Ectodermal cell (in vitro differentiated cells): Measurements from ENCODE around the gene UST.

Source experiments
- H3K27ac ChIP-seq: 2 replicates; pipeline ENCODE4 v1.7.0; 2013; ENCODE audit warnings: mild to moderate bottlenecking, low read depth, low read length; ENCODE audit not compliant: insufficient read depth, poor library complexity, severe bottlenecking
- H3K27me3 ChIP-seq: 2 replicates; pipeline ENCODE4 v1.7.0; 2013; ENCODE audit warnings: mild to moderate bottlenecking, low read length; ENCODE audit not compliant: insufficient read depth, control insufficient read depth, poor library complexity, severe bottlenecking
- H3K36me3 ChIP-seq: one replicate; pipeline ENCODE4 v1.7.0; 2013; ENCODE audit warnings: low read length; ENCODE audit not compliant: control insufficient read depth, insufficient read depth
- H3K4me1 ChIP-seq: one replicate; pipeline ENCODE4 v1.7.0; 2013; ENCODE audit warnings: low read length; ENCODE audit not compliant: control insufficient read depth, insufficient read depth
- H3K4me3 ChIP-seq: 2 replicates; pipeline ENCODE4 v1.7.0; 2013; ENCODE audit warnings: low read depth, low read length, control low read depth; ENCODE audit not compliant: insufficient read depth
- H3K9me3 ChIP-seq: 2 replicates; pipeline ENCODE4 v1.7.0; 2013; ENCODE audit warnings: mild to moderate bottlenecking, low read length, moderate library complexity; ENCODE audit not compliant: control insufficient read depth
- WGBS, 2 experiments: methylation state at CpG; one replicate each; pipeline ENCODE4 v1.1.7; 2013; ENCODE audit warnings: missing lambda C conversion rate in 2 of 2; 5-methylcytosine and 5-hydroxymethylcytosine counted together

Gene UST

GRCh38 chr6:148709577-148709976, 37.3 kb upstream of the UST start:
- H3K4me1 ChIP-seq = no peaks in the 10 kb centered on the region
- WGBS, 2 experiments = 87 to 94% methylated on average over 1 of the region's 1 CpG
- no peaks in the 10 kb centered on the region for H3K9me3 ChIP-seq
- H3K36me3 ChIP-seq = no peaks in the 10 kb centered on the region
- H3K4me3 ChIP-seq = no peak overlapping the region
- no peak overlapping the region for H3K27ac ChIP-seq
- H3K27me3 ChIP-seq = no peaks in the 10 kb centered on the region

- no peaks in the 10 kb centered on the region for H3K27me3 ChIP-seq
- H3K36me3 ChIP-seq = no peaks in the 10 kb centered on the region
- H3K4me3 ChIP-seq = no peak overlapping the region
- H3K9me3 ChIP-seq = no peaks in the 10 kb centered on the region
- H3K27ac ChIP-seq = no peak overlapping the region
- no peaks in the 10 kb centered on the region for H3K4me1 ChIP-seq
- WGBS, 2 experiments = 68 to 100% methylated on average over 2 to 4 of the region's 5 CpGs
Observed at GRCh38 chr6:148711833-148712654, 34.8 kb upstream of the UST start.

GRCh38 chr6:148713033-148713738, 33.6 kb upstream of the UST start:
- H3K9me3 ChIP-seq = no peaks in the 10 kb centered on the region
- H3K27me3 ChIP-seq = no peaks in the 10 kb centered on the region
- no peaks in the 10 kb centered on the region for H3K4me1 ChIP-seq
- no peaks in the 10 kb centered on the region for H3K36me3 ChIP-seq
- H3K27ac ChIP-seq = no peak overlapping the region
- WGBS, 2 experiments = 100% methylated on average over 1 of the region's 1 CpG; no CpG with 5 or more reads in 1 of the 2 experiments
- H3K4me3 ChIP-seq = no peak overlapping the region

GRCh38 chr6:148713921-148714320, 32.9 kb upstream of the UST start:
- Histone ChIP-seq H3K27ac (no peak overlapping the region), H3K4me3 (no peak overlapping the region), H3K9me3 (no peaks in the 10 kb centered on the region), H3K36me3 (no peaks in the 10 kb centered on the region), H3K4me1 (no peaks in the 10 kb centered on the region), H3K27me3 (no peaks in the 10 kb centered on the region)
- 85 to 93% methylated on average over 1 of the region's 1 CpG for WGBS, 2 experiments

- Histone ChIP-seq H3K4me3 (no peak overlapping the region), H3K4me1 (no peaks in the 10 kb centered on the region), H3K27ac (no peak overlapping the region), H3K36me3 (no peaks in the 10 kb centered on the region), H3K27me3 (no peaks in the 10 kb centered on the region), H3K9me3 (no peaks in the 10 kb centered on the region)
- WGBS, 2 experiments = 100% methylated on average over 1 of the region's 1 CpG; no CpG with 5 or more reads in 1 of the 2 experiments
Observed at GRCh38 chr6:148716811-148717210, 30.0 kb upstream of the UST start.

- WGBS, 2 experiments = 88 to 90% methylated on average over 2 of the region's 3 CpGs
Observed at GRCh38 chr6:148720406-148720805, 26.4 kb upstream of the UST start.

GRCh38 chr6:148720897-148721296, 25.9 kb upstream of the UST start:
- no peaks in the 10 kb centered on the region for H3K4me1 ChIP-seq
- no peaks in the 10 kb centered on the region for H3K36me3 ChIP-seq
- no peaks in the 10 kb centered on the region for H3K27me3 ChIP-seq
- no peak overlapping the region for H3K4me3 ChIP-seq
- H3K9me3 ChIP-seq = no peaks in the 10 kb centered on the region
- H3K27ac ChIP-seq = no peak overlapping the region
- 92 to 95% methylated on average over 2 of the region's 2 CpGs for WGBS, 2 experiments

More at GRCh38 chr6:148720406-148720805, 26.4 kb upstream of the UST start:
- H3K4me3 ChIP-seq = no peak overlapping the region
- no peaks in the 10 kb centered on the region for H3K4me1 ChIP-seq
- no peaks in the 10 kb centered on the region for H3K9me3 ChIP-seq
- H3K36me3 ChIP-seq = no peaks in the 10 kb centered on the region
- no peak overlapping the region for H3K27ac ChIP-seq
- no peaks in the 10 kb centered on the region for H3K27me3 ChIP-seq

GRCh38 chr6:148723484-148723883, 23.3 kb upstream of the UST start:
- Histone ChIP-seq H3K27ac (no peak overlapping the region), H3K4me3 (no peak overlapping the region), H3K36me3 (no peaks in the 10 kb centered on the region), H3K4me1 (no peaks in the 10 kb centered on the region), H3K27me3 (no peaks in the 10 kb centered on the region), H3K9me3 (peaks cover 2% of the 10 kb centered on the region)
- 82 to 93% methylated on average over 1 of the region's 1 CpG for WGBS, 2 experiments

- H3K27ac ChIP-seq = no peak overlapping the region
- no peaks in the 10 kb centered on the region for H3K36me3 ChIP-seq
- H3K4me3 ChIP-seq = no peak overlapping the region
- H3K27me3 ChIP-seq = no peaks in the 10 kb centered on the region
- H3K9me3 ChIP-seq = peaks cover 2% of the 10 kb centered on the region
- no peaks in the 10 kb centered on the region for H3K4me1 ChIP-seq
Observed at GRCh38 chr6:148724428-148724827, 22.4 kb upstream of the UST start.

GRCh38 chr6:148727104-148727503, 19.7 kb upstream of the UST start:
- WGBS, 2 experiments = 100% methylated on average over 1 of the region's 1 CpG; no CpG with 5 or more reads in 1 of the 2 experiments
- Histone ChIP-seq H3K9me3 (peaks cover 2% of the 10 kb centered on the region), H3K27me3 (no peaks in the 10 kb centered on the region)

More at GRCh38 chr6:148727104-148727503, 19.7 kb upstream of the UST start:
- no peaks in the 10 kb centered on the region for H3K4me1 ChIP-seq
- H3K36me3 ChIP-seq = no peaks in the 10 kb centered on the region
- no peak overlapping the region for H3K27ac ChIP-seq
- no peak overlapping the region for H3K4me3 ChIP-seq
